ENCODE results near the gene MT1M.
"Not testable (repeated sequence)": the region's sequence is repeated elsewhere in the genome, so short reads cannot be mapped to it uniquely, and the experiment has no call there.

- not testable (repeated sequence) for TF ChIP-seq CTCF (IDR thresholded peaks at IDR 0.05 in 4 of 5, conservative IDR thresholded peaks at IDR 0.05 in 1 of 5); POLR2A (IDR thresholded peaks at IDR 0.05)
Measured at GRCh38 chr16:56671691-56672090, 39.2 kb downstream of the MT1M start.

All from gastrocnemius medialis (tissue), 4 donors.